Measurements from ENCODE around the gene TIAM2. TPM values are rescaled to one million over a fixed set of nuclear protein-coding genes. Genes with fewer than 3 reads are reported as not detected.

Gene TIAM2
- total and polyA plus RNA-seq, 10 of the 15 experiments (the other 5 are each of a cell fraction or from before 2014, with no cell fraction given) = 1.1 to 10.5 (median 2.3) TPM

DNA sequence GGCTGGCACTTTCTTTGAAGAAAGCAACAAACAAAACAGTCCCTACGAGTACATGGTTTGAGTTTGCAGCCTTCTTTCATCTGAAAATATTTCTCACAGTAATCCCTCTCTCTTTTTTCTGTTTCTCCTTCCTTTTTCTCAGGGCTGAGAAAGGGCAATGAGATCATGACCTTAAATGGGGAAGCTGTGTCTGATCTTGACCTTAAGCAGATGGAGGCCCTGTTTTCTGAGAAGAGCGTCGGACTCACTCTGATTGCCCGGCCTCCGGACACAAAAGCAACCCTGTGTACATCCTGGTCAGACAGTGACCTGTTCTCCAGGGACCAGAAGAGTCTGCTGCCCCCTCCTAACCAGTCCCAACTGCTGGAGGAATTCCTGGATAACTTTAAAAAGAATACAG, 188.0 kb downstream of the TIAM2 start (continued):
- peak in 1 of 2 experiments; percentile 6; a peak in 1 of 4 replicates for TF ChIP-seq BHLHE40 (IDR thresholded peaks at IDR 0.05; ENCODE audit: borderline replicate concordance in 1 of 2, low read depth in 2 of 2, low read length in 1 of 2)
- peak; percentile 63; the same call in 1 of the 2 replicates for TF ChIP-seq ESRRA (IDR thresholded peaks at IDR 0.05; ENCODE audit: low read length)
- TF ChIP-seq GABPA (IDR thresholded peaks at IDR 0.05; ENCODE audit: low read depth) = no peak
- TF ChIP-seq, protein P1, sequence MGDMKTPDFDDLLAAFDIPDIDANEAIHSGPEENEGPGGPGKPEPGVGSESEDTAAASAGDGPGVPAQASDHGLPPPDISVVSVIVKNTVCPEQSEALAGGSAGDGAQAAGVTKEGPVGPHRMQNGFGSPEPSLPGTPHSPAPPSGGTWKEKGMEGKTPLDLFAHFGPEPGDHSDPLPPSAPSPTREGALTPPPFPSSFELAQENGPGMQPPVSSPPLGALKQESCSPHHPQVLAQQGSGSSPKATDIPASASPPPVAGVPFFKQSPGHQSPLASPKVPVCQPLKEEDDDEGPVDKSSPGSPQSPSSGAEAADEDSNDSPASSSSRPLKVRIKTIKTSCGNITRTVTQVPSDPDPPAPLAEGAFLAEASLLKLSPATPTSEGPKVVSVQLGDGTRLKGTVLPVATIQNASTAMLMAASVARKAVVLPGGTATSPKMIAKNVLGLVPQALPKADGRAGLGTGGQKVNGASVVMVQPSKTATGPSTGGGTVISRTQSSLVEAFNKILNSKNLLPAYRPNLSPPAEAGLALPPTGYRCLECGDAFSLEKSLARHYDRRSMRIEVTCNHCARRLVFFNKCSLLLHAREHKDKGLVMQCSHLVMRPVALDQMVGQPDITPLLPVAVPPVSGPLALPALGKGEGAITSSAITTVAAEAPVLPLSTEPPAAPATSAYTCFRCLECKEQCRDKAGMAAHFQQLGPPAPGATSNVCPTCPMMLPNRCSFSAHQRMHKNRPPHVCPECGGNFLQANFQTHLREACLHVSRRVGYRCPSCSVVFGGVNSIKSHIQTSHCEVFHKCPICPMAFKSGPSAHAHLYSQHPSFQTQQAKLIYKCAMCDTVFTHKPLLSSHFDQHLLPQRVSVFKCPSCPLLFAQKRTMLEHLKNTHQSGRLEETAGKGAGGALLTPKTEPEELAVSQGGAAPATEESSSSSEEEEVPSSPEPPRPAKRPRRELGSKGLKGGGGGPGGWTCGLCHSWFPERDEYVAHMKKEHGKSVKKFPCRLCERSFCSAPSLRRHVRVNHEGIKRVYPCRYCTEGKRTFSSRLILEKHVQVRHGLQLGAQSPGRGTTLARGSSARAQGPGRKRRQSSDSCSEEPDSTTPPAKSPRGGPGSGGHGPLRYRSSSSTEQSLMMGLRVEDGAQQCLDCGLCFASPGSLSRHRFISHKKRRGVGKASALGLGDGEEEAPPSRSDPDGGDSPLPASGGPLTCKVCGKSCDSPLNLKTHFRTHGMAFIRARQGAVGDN (IDR thresholded peaks at IDR 0.05) = peak; percentile 75
- TF ChIP-seq E2F8 (IDR thresholded peaks at IDR 0.05; ENCODE audit: low read depth, partially characterized antibody) = no peak

Data from GM12878 (cell line).